SU-DHL-6 (cell line): ENCODE measurements around the gene GABRB1.

Source experiments
- EZH2phosphoT487 ChIP-seq: fragments of 200-600 bp; sonication (generic), shearing (Covaris generic); conservative IDR thresholded peaks from 2 replicates; pipeline ENCODE4 v1.6.1; 2018; ENCODE audit warnings: mild to moderate bottlenecking, antibody characterized with exemption, low read length, moderate library complexity, mixed read lengths
- TF ChIP-seq, protein P1 (sequence below): fragments of 200-600 bp; sonication (generic); IDR thresholded peaks from one replicate; pipeline ENCODE4 v1.5.1; 2017; ENCODE audit warnings: antibody characterized with exemption, mild to moderate bottlenecking, low read length, moderate library complexity; ENCODE audit not compliant: insufficient read depth, poor library complexity, severe bottlenecking

DNA sequence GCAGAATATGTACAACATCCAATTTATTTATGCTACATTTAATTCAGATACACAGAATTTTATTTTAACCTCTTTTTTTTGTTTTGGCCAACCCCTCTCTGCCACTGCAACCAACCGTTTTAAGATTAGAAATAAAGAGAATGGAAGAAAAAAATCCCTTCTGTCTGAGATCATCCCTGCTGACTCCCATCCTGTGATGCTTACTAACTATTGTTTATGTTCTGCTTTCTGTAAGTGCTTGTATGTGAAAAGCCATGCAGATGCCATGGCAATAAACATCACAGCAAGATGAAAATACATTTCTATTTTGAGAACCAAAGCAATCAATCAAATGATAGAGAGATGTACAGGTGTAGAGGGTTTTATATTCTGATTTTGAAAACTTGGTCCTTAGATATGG lies 70.1 kb downstream of the GABRB1 start:
- TF ChIP-seq, protein P1, sequence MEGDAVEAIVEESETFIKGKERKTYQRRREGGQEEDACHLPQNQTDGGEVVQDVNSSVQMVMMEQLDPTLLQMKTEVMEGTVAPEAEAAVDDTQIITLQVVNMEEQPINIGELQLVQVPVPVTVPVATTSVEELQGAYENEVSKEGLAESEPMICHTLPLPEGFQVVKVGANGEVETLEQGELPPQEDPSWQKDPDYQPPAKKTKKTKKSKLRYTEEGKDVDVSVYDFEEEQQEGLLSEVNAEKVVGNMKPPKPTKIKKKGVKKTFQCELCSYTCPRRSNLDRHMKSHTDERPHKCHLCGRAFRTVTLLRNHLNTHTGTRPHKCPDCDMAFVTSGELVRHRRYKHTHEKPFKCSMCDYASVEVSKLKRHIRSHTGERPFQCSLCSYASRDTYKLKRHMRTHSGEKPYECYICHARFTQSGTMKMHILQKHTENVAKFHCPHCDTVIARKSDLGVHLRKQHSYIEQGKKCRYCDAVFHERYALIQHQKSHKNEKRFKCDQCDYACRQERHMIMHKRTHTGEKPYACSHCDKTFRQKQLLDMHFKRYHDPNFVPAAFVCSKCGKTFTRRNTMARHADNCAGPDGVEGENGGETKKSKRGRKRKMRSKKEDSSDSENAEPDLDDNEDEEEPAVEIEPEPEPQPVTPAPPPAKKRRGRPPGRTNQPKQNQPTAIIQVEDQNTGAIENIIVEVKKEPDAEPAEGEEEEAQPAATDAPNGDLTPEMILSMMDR: no peak
- TF ChIP-seq EZH2phosphoT487: no peak
